CD4-positive, alpha-beta T cell (primary cell): ENCODE measurements around the gene MAP2K3. TPM values are rescaled to one million over a fixed set of nuclear protein-coding genes. Genes with fewer than 3 reads are reported as not detected.
A peak's percentile ranks its signal among the peaks of the same experiment; 100 is the strongest.

Experiments
- ATAC-seq: fragments of 200-7000 bp; cut with Tn5 transposase; one replicate; pipeline ENCODE4 v1.10.0; 2022; ENCODE audit warnings: mild to moderate bottlenecking; ENCODE audit not compliant: poor library complexity
- CTCF ChIA-PET: fragments of 350-600 bp; sonication (Branson Sonifier 250); formaldehyde crosslinking; loops from one replicate; lab custom pipeline; 2021; ENCODE audit warnings: antibody characterized with exemption, inconsistent platforms; lab: Charles Lee
- POLR2A ChIA-PET: fragments of 350-600 bp; sonication (Branson Sonifier 250); formaldehyde crosslinking; loops from one replicate; lab custom pipeline; 2021; ENCODE audit warnings: antibody characterized with exemption, inconsistent platforms; lab: Charles Lee
- DNase-seq, 14 experiments: peaks; one replicate each; pipeline ENCODE4 v3.0.0-alpha.2; 2013 to 2020; ENCODE audit warnings: mixed read lengths in 2 of 14
- H3K27ac ChIP-seq, 2 donors: one replicate each; pipeline versions ENCODE4 v1.5.1 to v1.7.0; 2013; ENCODE audit warnings: low read length in 2 of 2, low read depth in 1 of 2, mild to moderate bottlenecking in 1 of 2
- H3K27me3 ChIP-seq, 2 experiments: 1 replicate in 1 of 2; 2 replicates in 1 of 2; pipeline versions ENCODE4 v1.6.1 to v1.7.0; 2013; ENCODE audit warnings: low read length in 2 of 2, control low read depth in 1 of 2, mild to moderate bottlenecking in 1 of 2, moderate library complexity in 1 of 2; ENCODE audit not compliant: insufficient read depth in 2 of 2, control insufficient read depth in 1 of 2
- H3K36me3 ChIP-seq: one replicate; pipeline ENCODE4 v1.6.1; 2013; ENCODE audit warnings: low read length, control low read depth; ENCODE audit not compliant: insufficient read depth
- H3K4me1 ChIP-seq: one replicate; pipeline ENCODE4 v1.6.1; 2013; ENCODE audit warnings: low read length, control low read depth; ENCODE audit not compliant: insufficient read depth
- H3K4me3 ChIP-seq: one replicate; pipeline ENCODE4 v1.5.1; 2013; ENCODE audit warnings: mild to moderate bottlenecking, low read length, moderate library complexity
- H3K9me3 ChIP-seq, 2 experiments: 1 replicate in 1 of 2; 2 replicates in 1 of 2; pipeline versions ENCODE4 v1.6.1 to v1.7.0; 2013; ENCODE audit warnings: low read length in 2 of 2, mild to moderate bottlenecking in 2 of 2, control low read depth in 1 of 2, moderate library complexity in 1 of 2; ENCODE audit not compliant: control insufficient read depth in 1 of 2, insufficient read depth in 1 of 2
- H3K27ac Mint-ChIP-seq: one replicate; pipeline ENCODE4 v1.8.0; 2020; ENCODE audit warnings: mixed read lengths
- H3K27me3 Mint-ChIP-seq: one replicate; pipeline ENCODE4 v1.8.0; 2021; ENCODE audit warnings: mixed read lengths
- H3K36me3 Mint-ChIP-seq: one replicate; pipeline ENCODE4 v1.8.0; 2021; ENCODE audit warnings: low read depth, mixed read lengths
- H3K4me1 Mint-ChIP-seq: one replicate; pipeline ENCODE4 v1.8.0; 2021; ENCODE audit warnings: low read depth, mixed read lengths
- H3K4me3 Mint-ChIP-seq: one replicate; pipeline ENCODE4 v1.8.0; 2020; ENCODE audit warnings: mild to moderate bottlenecking, mixed read lengths
- H3K9me3 Mint-ChIP-seq: one replicate; pipeline ENCODE4 v1.8.0; 2020; ENCODE audit warnings: mixed read lengths
- intact Hi-C, 2 experiments: fragments of 100-400 bp; cut with DNase I in 1 of 2; cut with micrococcal nuclease in 1 of 2; formaldehyde crosslinking; loops; one replicate each; pipeline versions ENCODE4 v1.15.1 to v1.9.0; 2023 to 2025; cut with DNase I, micrococcal nuclease
- total RNA-seq, 174 experiments: library from RNA in 2 of 174; stranded (reverse) in 2 of 174; gene quantifications; one replicate each; pipeline ENCODE4 v1.2.3 and lab custom pipeline; 2021 to 2026
- TF ChIP-seq, protein P1 (sequence below): fragments of 200-600 bp; IDR thresholded peaks from one replicate; pipeline ENCODE4 v1.8.0; 2022; ENCODE audit warnings: antibody characterized with exemption, mild to moderate bottlenecking

The MAP2K3 gene
- total RNA-seq, 2 experiments from 2014 or later: 36.8 to 38.5 TPM

DNA sequence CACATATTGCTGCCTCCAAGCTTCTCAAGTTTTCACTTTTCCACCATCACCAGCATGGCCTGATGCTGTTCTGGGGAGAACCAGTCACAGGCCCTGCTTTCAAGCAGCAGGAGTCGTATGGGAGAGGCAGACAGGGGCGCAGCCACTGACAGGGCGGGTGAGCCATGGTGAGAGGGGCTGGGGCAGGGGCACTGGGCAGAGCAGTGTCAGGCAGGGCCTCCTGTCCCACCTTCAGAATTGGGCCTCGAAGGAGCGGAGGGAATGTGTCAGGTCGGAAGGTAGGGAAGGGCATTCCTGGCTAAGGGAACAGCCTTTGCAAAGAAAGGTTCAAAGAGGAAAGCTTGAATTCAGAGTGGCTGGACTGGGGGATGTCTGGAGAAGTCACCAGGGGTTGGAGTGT is 4.9 kb upstream of the MAP2K3 start:
- no peak for DNase-seq
- no peak overlapping the region for H3K4me3 ChIP-seq
- Mint-ChIP-seq H3K4me3 (peak overlapping the region; percentile 83), H3K9me3 (no peaks in the 10 kb centered on the region), H3K4me1 (peaks cover 55% of the 10 kb centered on the region), H3K27me3 (no peaks in the 10 kb centered on the region), H3K36me3 (no peaks in the 10 kb centered on the region), H3K27ac (peak overlapping the region; percentile 67)
- ChIA-PET POLR2A (interaction anchor here (0.8 to 5.4 kb wide), 7 partner anchors 8 to 272 kb away, joined by 3 to 36 read pairs (median 3); partner anchors contain the start of gene USP22), CTCF (interaction anchor here (1.2 to 2.9 kb wide), 14 partner anchors 9 to 233 kb away, joined by 3 to 28 read pairs (median 5); partner anchors contain the start of genes DHRS7B and TMEM11)
- TF ChIP-seq, protein P1, sequence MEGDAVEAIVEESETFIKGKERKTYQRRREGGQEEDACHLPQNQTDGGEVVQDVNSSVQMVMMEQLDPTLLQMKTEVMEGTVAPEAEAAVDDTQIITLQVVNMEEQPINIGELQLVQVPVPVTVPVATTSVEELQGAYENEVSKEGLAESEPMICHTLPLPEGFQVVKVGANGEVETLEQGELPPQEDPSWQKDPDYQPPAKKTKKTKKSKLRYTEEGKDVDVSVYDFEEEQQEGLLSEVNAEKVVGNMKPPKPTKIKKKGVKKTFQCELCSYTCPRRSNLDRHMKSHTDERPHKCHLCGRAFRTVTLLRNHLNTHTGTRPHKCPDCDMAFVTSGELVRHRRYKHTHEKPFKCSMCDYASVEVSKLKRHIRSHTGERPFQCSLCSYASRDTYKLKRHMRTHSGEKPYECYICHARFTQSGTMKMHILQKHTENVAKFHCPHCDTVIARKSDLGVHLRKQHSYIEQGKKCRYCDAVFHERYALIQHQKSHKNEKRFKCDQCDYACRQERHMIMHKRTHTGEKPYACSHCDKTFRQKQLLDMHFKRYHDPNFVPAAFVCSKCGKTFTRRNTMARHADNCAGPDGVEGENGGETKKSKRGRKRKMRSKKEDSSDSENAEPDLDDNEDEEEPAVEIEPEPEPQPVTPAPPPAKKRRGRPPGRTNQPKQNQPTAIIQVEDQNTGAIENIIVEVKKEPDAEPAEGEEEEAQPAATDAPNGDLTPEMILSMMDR: no peak
- intact Hi-C loops: loop anchor here (2.0 to 5.0 kb wide), 3 partner anchors 67 to 161 kb away; partner anchors contain the start of genes DHRS7B (in 1 of the 2) and TMEM11 (in 1 of the 2)
- H3K4me1 ChIP-seq: peaks cover 68% of the 10 kb centered on the region
- H3K27me3 ChIP-seq: no peaks in the 10 kb centered on the region
- no peak overlapping the region for H3K27ac ChIP-seq
- no peaks in the 10 kb centered on the region for H3K9me3 ChIP-seq
- no peaks in the 10 kb centered on the region for H3K36me3 ChIP-seq
- no peak for ATAC-seq

DNA sequence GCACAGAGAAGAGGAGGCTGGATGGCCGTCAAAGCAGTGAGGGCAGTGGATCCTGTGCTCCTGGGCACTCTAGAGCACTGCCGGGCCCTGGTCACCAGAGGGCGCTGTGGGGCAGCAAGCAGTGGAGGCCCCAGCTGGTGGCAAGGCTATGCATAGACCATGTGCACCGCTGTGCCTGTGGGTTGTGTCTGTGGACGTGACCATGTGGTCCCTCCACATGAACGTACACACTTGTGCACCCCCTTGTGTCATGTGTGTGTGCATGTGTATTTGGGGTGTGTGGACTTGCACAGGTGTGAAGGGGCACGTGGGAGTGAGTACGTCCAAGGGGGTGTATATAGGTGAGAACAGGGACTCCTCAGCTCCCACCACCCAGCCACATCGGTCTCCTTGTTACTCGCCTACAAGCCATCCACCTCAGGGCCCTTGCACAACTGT is 4.4 kb upstream of the MAP2K3 start:
- Mint-ChIP-seq H3K9me3 (no peaks in the 10 kb centered on the region), H3K27me3 (no peaks in the 10 kb centered on the region), H3K36me3 (peaks cover 2% of the 10 kb centered on the region), H3K4me1 (peaks cover 52% of the 10 kb centered on the region), H3K27ac (peak overlapping the region; percentile 67), H3K4me3 (peak overlapping the region; percentile 83)
- ChIA-PET CTCF (interaction anchor here (0.6 to 2.9 kb wide), 18 partner anchors 9 to 236 kb away, joined by 3 to 28 read pairs (median 4); partner anchors contain the start of genes DHRS7B and TMEM11), POLR2A (interaction anchor here (0.8 to 5.4 kb wide), 3 partner anchors 7 to 271 kb away, joined by 3 to 36 read pairs (median 4); no protein-coding TSS in a partner anchor)
- H3K36me3 ChIP-seq: no peaks in the 10 kb centered on the region
- no peak overlapping the region for H3K4me3 ChIP-seq
- intact Hi-C loops: loop anchor here (1.0 to 10.0 kb wide), 5 partner anchors 35 to 1125 kb away; no protein-coding TSS in a partner anchor
- no peaks in the 10 kb centered on the region for H3K27me3 ChIP-seq
- peaks cover 66% of the 10 kb centered on the region for H3K4me1 ChIP-seq
- DNase-seq: peak; percentile 79 to 93 (median 88)
- no peak overlapping the region for H3K27ac ChIP-seq
- no peaks in the 10 kb centered on the region for H3K9me3 ChIP-seq
- TF ChIP-seq, protein P1: peak; percentile 95
- peak; percentile 50 for ATAC-seq

DNA sequence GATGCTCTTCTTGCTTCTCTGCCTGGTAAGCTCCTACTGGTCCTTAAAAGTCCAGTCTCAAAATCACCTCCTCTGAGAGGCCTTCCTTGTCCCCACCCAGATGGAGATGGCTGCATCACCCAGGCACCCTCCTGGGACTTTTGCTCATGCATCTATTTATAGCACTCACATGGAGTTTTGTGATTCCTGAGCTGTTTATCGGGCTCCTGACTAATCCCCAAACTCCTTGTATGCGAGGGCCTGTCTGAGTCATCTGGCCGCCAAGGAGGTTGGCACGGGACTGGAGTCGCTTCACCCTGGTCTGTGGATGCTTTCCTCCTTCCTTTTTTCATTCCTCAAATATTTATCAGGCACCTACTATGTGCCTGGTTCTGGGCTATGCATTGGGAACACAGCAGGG is 2.3 kb upstream of the MAP2K3 start:
- H3K4me1 Mint-ChIP-seq: peaks cover 56% of the 10 kb centered on the region
- ChIA-PET POLR2A (no interaction called here), CTCF (no interaction called here)
- H3K4me3 Mint-ChIP-seq: peak overlapping the region; percentile 88
- peaks cover 4% of the 10 kb centered on the region for H3K36me3 Mint-ChIP-seq
- intact Hi-C loops: loop anchor here (5.0 to 10.0 kb wide), 3 partner anchors 40 to 1127 kb away; no protein-coding TSS in a partner anchor
- Histone ChIP-seq H3K4me1 (peaks cover 69% of the 10 kb centered on the region), H3K27me3 (no peaks in the 10 kb centered on the region), H3K9me3 (no peaks in the 10 kb centered on the region), H3K4me3 (no peak overlapping the region), H3K27ac (no peak overlapping the region), H3K36me3 (no peaks in the 10 kb centered on the region)
- H3K27ac Mint-ChIP-seq: peak overlapping the region; percentile 98
- ATAC-seq (no peak), DNase-seq (peak in 2 of 14 experiments; percentile 30 to 48)
- H3K27me3 Mint-ChIP-seq: no peaks in the 10 kb centered on the region
- no peaks in the 10 kb centered on the region for H3K9me3 Mint-ChIP-seq
- TF ChIP-seq, protein P1: no peak
